Naive thymus-derived CD8-positive, alpha-beta T cell (primary cell): ENCODE measurements around the gene DMGDH. TPM values are rescaled to one million over a fixed set of nuclear protein-coding genes. Genes with fewer than 3 reads are reported as not detected.

Source experiments
- ATAC-seq, 2 donors: fragments of 150-1000 bp; cut with Tn5 transposase in 1 of 2; sonication (Bioruptor Pico), chemical (Tn5 transposase) in 1 of 2; 1 replicate in 1 of 2; 2 replicates in 1 of 2; pipeline ENCODE4 v1.10.0; 2021; ENCODE audit warnings: mild to moderate bottlenecking in 2 of 2, moderate library complexity in 2 of 2
- POLR2A ChIA-PET: fragments of 350-600 bp; sonication (Branson Sonifier 250); formaldehyde crosslinking; loops from one replicate; lab custom pipeline; 2021; ENCODE audit warnings: antibody characterized with exemption; lab: Charles Lee
- DNase-seq, 10 donors: peaks; one replicate each; pipeline versions ENCODE4 v3.0.0 to v3.0.0-alpha.2; 2020 to 2022
- H3K27ac Mint-ChIP-seq, 10 donors: one replicate each; pipeline ENCODE4 v1.8.0; 2020 to 2022; ENCODE audit warnings: mild to moderate bottlenecking in 10 of 10, mixed read lengths in 10 of 10, moderate library complexity in 4 of 10, inconsistent platforms in 1 of 10
- H3K27me3 Mint-ChIP-seq, 5 donors: one replicate each; pipeline ENCODE4 v1.8.0; 2021 to 2022; ENCODE audit warnings: mixed read lengths in 5 of 5
- H3K36me3 Mint-ChIP-seq, 3 donors: one replicate each; pipeline ENCODE4 v1.8.0; 2020 to 2022; ENCODE audit warnings: mixed read lengths in 3 of 3, mild to moderate bottlenecking in 2 of 3, inconsistent platforms in 1 of 3
- H3K4me1 Mint-ChIP-seq, 4 donors: one replicate each; pipeline ENCODE4 v1.8.0; 2021 to 2022; ENCODE audit warnings: mixed read lengths in 4 of 4
- H3K4me3 Mint-ChIP-seq, 10 donors: one replicate each; pipeline ENCODE4 v1.8.0; 2020 to 2022; ENCODE audit warnings: mild to moderate bottlenecking in 10 of 10, mixed read lengths in 10 of 10, moderate library complexity in 6 of 10, inconsistent platforms in 1 of 10
- H3K9me3 Mint-ChIP-seq, 9 donors: one replicate each; pipeline ENCODE4 v1.8.0; 2020 to 2022; ENCODE audit warnings: mixed read lengths in 9 of 9, mild to moderate bottlenecking in 3 of 9, inconsistent platforms in 1 of 9, moderate library complexity in 1 of 9
- polyA plus RNA-seq, 3 donors: library from polyadenylated mRNA; unstranded; fragments of 300-500 nt; fragmentation: Illumina TruSeq; gene quantifications; one replicate each; pipeline ENCODE4 v1.2.3, GENCODE V29; 2021
- total RNA-seq, 8 experiments: library from RNA in 2 of 8; stranded (reverse) in 2 of 8; gene quantifications; one replicate each; pipeline ENCODE4 v1.2.3 and lab custom pipeline; 2021 to 2026

DMGDH gene
- total RNA-seq, result under 1 TPM in 1 of 2 experiments, not detected in 1; 0.99 TPM
- polyA plus RNA-seq, result under 1 TPM in 2 of 3 donors, not detected in 1; 0.12 to 0.23 TPM
- 0 to 1.00 (median 0.66) reads per million in 6 experiments for total RNA-seq (lab: John Stamatoyannopoulos, UW)

DNA sequence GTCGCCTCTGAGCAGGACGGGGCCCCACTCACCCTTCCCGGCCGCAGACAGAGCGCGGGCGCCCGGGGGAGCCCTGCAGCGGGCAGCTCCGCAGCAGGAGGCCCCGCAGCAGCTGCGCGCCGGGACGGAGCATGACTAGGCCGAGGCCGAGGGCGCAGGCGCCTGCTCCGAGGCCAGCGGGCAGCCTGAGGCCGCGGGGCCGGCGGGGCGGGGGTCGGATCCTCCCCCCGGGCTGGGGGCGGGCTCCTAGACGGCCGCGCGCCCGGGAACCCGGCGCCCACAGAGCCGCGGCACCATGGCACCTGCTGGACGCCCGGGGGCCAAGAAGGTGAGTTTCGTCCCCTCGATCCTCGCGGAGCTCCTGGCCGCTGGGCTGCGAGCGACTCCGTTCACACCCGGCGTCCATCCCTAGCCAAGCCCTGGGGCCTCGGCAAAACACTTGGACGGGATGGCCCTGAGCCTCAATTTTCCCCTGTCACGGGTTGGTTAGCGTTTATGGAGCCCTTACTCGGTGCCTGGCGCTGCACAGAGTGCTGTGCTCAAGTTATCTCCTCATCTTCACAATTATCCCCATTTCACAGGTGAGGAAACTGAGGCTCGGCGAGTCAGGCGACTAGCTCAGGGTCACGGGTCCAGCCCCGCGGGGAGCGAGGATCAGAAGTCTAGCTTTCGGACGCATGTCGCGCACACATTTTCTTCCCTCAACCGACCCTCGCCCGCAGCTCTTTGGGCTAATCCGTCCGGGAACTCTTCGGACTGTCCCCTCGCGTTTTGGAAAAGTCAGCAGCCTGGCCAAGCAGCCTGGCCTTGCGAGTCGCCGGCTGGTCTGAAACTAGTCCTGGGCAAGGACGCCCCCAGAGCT, at the start of gene DMGDH, which contains the start of gene BHMT2:
DMGDH (minus strand) TSS at position 187 of the 862 bp plus-strand sequence; CDS start at position 133, 54 bp downstream.
BHMT2 (plus strand) TSS at position 280 of the 862 bp plus-strand sequence; CDS start at position 296, 16 bp downstream.
- no peak for DNase-seq
- ATAC-seq, result no peak
- peaks cover 18 to 45% (median 32%) of the 10 kb centered on the region in 5 donors for H3K27me3 Mint-ChIP-seq

DNA sequence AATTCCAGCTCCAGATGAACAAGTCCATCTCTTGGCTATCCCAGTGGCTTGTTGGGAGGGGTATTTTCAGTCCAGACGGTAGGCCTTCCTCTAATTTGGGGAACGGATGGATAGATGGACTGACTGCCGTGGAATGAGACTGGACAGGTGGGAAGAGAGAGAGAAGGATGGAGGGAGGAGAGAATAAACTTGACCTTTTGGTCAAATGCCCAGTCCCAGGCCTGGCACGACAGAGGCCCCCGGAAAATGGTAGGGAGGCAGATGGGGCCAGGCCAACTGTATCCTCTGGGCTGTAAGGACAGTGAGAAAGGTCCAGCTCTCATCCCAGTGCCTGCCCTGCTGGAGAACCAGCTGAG, 43.2 kb upstream of the DMGDH start:
- Mint-ChIP-seq H3K9me3 (no peaks in the 10 kb centered on the region), H3K27me3 (peaks cover 27 to 56% (median 34%) of the 10 kb centered on the region in 5 donors), H3K4me1 (peaks cover 0 to 3% (median 1%) of the 10 kb centered on the region in 4 donors), H3K27ac (peak overlapping the region in 1 of 10 donors; percentile 77), H3K36me3 (peaks cover 0 to 2% (median 0%) of the 10 kb centered on the region in 3 donors), H3K4me3 (no peak overlapping the region)
- no peak for DNase-seq
- POLR2A ChIA-PET, result no interaction called here
- ATAC-seq, result no peak

More for the DNA sequence above, at the start of gene DMGDH, which contains the start of gene BHMT2:
- Mint-ChIP-seq H3K36me3 (peaks cover 0 to 11% (median 3%) of the 10 kb centered on the region in 3 donors), H3K4me3 (peak within 1 kb of the TSS in 1 of 10 donors; percentile 12), H3K27ac (peak within 1 kb of the TSS in 1 of 10 donors; percentile 67), H3K9me3 (peaks cover 0 to 2% (median 0%) of the 10 kb centered on the region in 9 donors), H3K4me1 (peaks cover 0 to 6% (median 0%) of the 10 kb centered on the region in 4 donors)
- POLR2A ChIA-PET, result no interaction called here

DNA sequence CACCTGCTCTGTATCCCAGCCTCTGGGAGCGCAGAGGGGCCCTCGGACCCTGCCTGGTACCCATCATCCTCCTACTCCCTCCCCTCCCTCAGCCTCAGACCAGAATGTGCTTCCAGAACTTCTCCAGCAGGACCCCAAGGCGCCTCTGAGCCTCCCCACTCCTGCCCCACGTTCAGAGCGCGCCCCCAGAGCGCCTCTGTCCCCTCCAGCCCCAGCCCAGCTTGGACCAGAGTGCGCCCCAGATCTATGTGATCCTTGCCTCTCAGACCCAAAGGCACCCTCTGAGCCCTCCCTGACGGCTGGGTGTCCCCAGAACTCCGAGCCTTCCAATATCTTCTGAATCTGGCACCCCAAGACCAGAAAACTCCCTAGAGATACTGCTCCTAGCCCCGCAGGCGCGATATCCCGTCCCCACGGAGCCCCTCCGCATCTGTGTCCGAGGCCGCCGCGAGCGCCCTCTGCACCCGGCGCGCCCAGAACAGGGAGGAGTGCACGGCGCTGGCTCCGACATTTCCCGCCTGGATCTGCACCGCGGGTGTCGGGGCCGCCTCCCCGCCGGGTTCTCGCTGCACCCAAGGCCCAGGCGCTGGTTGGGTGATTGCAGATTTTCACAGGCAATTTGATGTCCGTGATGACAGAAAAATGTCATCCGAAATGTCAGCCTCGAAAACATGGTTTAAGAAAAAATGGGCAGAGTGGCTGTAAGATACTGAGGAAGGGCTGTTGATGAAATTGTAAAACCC, 42.7 kb upstream of the DMGDH start:
- peaks cover 27 to 62% (median 34%) of the 10 kb centered on the region in 5 donors for H3K27me3 Mint-ChIP-seq
- H3K4me1 Mint-ChIP-seq, result peaks cover 0 to 3% (median 1%) of the 10 kb centered on the region in 4 donors
- DNase-seq, result no peak

GRCh38 chr5:79111387-79111959, 42.0 kb upstream of the DMGDH start, which contains the start of gene BHMT:
BHMT (plus strand) TSS chr5:79111809; CDS start chr5:79111886, 77 bp downstream.
- no peak for ATAC-seq
- Mint-ChIP-seq H3K27me3 (peaks cover 27 to 68% (median 37%) of the 10 kb centered on the region in 5 donors), H3K4me1 (peaks cover 0 to 5% (median 1%) of the 10 kb centered on the region in 4 donors), H3K4me3 (no peak within 1 kb of the TSS), H3K27ac (peak within 1 kb of the TSS in 1 of 10 donors; percentile 77), H3K36me3 (peaks cover 0 to 2% (median 0%) of the 10 kb centered on the region in 3 donors), H3K9me3 (no peaks in the 10 kb centered on the region)
- DNase-seq, result no peak
- POLR2A ChIA-PET, result no interaction called here

More for the DNA sequence above, 42.7 kb upstream of the DMGDH start:
- no peak for ATAC-seq
- Mint-ChIP-seq H3K9me3 (no peaks in the 10 kb centered on the region), H3K4me3 (no peak overlapping the region), H3K36me3 (peaks cover 0 to 2% (median 0%) of the 10 kb centered on the region in 3 donors), H3K27ac (peak overlapping the region in 1 of 10 donors; percentile 77)
- POLR2A ChIA-PET, result no interaction called here

- no peaks in the 10 kb centered on the region for H3K9me3 Mint-ChIP-seq
- H3K27ac Mint-ChIP-seq, result peak overlapping the region in 1 of 10 donors; percentile 26
- DNase-seq (peak in 6 of 10 donors; percentile 10 to 64 (median 26)), ATAC-seq (peak; percentile 59 to 62)
- H3K4me3 Mint-ChIP-seq, result no peak overlapping the region
- peaks cover 0 to 2% (median 0%) of the 10 kb centered on the region in 3 donors for H3K36me3 Mint-ChIP-seq
- H3K27me3 Mint-ChIP-seq, result peaks cover 24 to 74% (median 37%) of the 10 kb centered on the region in 5 donors
- POLR2A ChIA-PET, result no interaction called here
- peaks cover 0 to 5% (median 1%) of the 10 kb centered on the region in 4 donors for H3K4me1 Mint-ChIP-seq
Observed at GRCh38 chr5:79109527-79110492, 40.3 kb upstream of the DMGDH start.

- POLR2A ChIA-PET, result no interaction called here
Observed at GRCh38 chr5:79108792-79109191, 39.3 kb upstream of the DMGDH start.

GRCh38 chr5:79108086-79108485, 38.6 kb upstream of the DMGDH start:
- ATAC-seq (no peak), DNase-seq (no peak)
- Mint-ChIP-seq H3K27ac (no peak overlapping the region), H3K4me1 (peaks cover 0 to 5% (median 1%) of the 10 kb centered on the region in 4 donors), H3K36me3 (peaks cover 0 to 2% (median 0%) of the 10 kb centered on the region in 3 donors), H3K27me3 (peaks cover 28 to 69% (median 33%) of the 10 kb centered on the region in 5 donors), H3K9me3 (no peaks in the 10 kb centered on the region), H3K4me3 (no peak overlapping the region)
- POLR2A ChIA-PET, result no interaction called here

More at GRCh38 chr5:79108792-79109191, 39.3 kb upstream of the DMGDH start:
- no peak overlapping the region for H3K4me3 Mint-ChIP-seq
- no peak for ATAC-seq
- no peak for DNase-seq
- H3K36me3 Mint-ChIP-seq, result peaks cover 0 to 2% (median 0%) of the 10 kb centered on the region in 3 donors
- H3K27ac Mint-ChIP-seq, result no peak overlapping the region
- peaks cover 0 to 5% (median 1%) of the 10 kb centered on the region in 4 donors for H3K4me1 Mint-ChIP-seq
- H3K9me3 Mint-ChIP-seq, result no peaks in the 10 kb centered on the region
- peaks cover 30 to 74% (median 33%) of the 10 kb centered on the region in 5 donors for H3K27me3 Mint-ChIP-seq

GRCh38 chr5:79107020-79107796, 37.7 kb upstream of the DMGDH start:
- ATAC-seq (no peak), DNase-seq (no peak)
- POLR2A ChIA-PET, result no interaction called here
- Mint-ChIP-seq H3K36me3 (peaks cover 0 to 3% (median 2%) of the 10 kb centered on the region in 3 donors), H3K4me1 (peaks cover 0 to 5% (median 1%) of the 10 kb centered on the region in 4 donors), H3K27me3 (peaks cover 24 to 67% (median 30%) of the 10 kb centered on the region in 5 donors), H3K4me3 (no peak overlapping the region), H3K27ac (no peak overlapping the region), H3K9me3 (no peaks in the 10 kb centered on the region)

DNA sequence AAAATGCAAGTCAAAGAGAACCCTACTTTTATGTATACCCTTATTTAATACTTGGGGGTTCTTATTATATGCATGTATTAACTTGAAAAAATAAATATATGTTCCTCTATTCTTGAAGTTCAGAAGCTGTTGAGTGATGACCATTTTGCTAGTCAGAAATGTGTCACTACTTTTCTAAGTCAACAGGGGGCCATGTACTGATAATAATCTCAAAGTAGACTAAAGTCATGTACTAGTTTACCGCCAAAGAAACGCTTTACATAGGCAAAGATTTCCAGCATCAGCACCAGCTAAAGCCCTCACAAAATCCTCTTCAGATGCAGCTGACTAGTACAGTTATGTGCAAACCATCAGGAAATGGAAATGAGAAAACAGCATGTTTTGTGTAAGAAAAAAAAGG, 36.4 kb upstream of the DMGDH start:
- no peak for DNase-seq
- no peak overlapping the region for H3K4me3 Mint-ChIP-seq
- POLR2A ChIA-PET, result no interaction called here
- peaks cover 0 to 10% (median 0%) of the 10 kb centered on the region in 3 donors for H3K36me3 Mint-ChIP-seq
- H3K27me3 Mint-ChIP-seq, result peaks cover 16 to 60% (median 25%) of the 10 kb centered on the region in 5 donors
- ATAC-seq, result no peak
- peaks cover 0 to 5% (median 0%) of the 10 kb centered on the region in 4 donors for H3K4me1 Mint-ChIP-seq
- H3K9me3 Mint-ChIP-seq, result peaks cover 0 to 4% (median 0%) of the 10 kb centered on the region in 9 donors
- peak overlapping the region in 1 of 10 donors; percentile 38 for H3K27ac Mint-ChIP-seq

DNA sequence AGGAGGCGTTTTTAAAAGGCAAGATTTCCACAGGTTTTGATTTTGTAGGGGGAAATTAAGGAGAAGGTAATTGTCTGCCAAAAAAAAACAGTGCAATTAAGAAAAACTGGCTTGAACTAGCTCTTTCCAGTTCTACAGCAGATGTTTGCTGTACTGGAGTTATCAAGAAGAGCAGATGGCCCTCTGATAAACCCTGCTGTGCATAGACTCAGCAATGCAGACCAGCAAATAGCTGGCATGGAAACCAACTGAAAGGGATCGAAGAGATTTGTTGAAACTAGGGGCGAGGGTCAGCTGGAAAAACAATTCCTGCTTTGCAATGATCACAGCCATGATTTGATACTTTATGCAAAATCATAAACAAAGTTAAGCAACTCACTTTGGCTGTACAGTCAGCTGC, 24.3 kb upstream of the DMGDH start:
- no peaks in the 10 kb centered on the region for H3K4me1 Mint-ChIP-seq
- no peak for DNase-seq
- no peak for ATAC-seq
- peaks cover 0 to 13% (median 6%) of the 10 kb centered on the region in 5 donors for H3K27me3 Mint-ChIP-seq
- H3K36me3 Mint-ChIP-seq, result no peaks in the 10 kb centered on the region
- no peak overlapping the region for H3K27ac Mint-ChIP-seq
- peaks cover 0 to 5% (median 0%) of the 10 kb centered on the region in 9 donors for H3K9me3 Mint-ChIP-seq
- H3K4me3 Mint-ChIP-seq, result no peak overlapping the region
- POLR2A ChIA-PET, result no interaction called here
